GM18519 (cell line): ENCODE results near the gene GPC6.
A peak's percentile ranks its signal among the peaks of the same experiment; 100 is the strongest.
"Not testable (repeated sequence)": the region's sequence is repeated elsewhere in the genome, so short reads cannot be mapped to it uniquely, and the experiment has no call there.

Source experiments
- ATAC-seq: cut with Tn5 transposase; IDR thresholded peaks from one replicate; pipeline ENCODE4 v1.9.1; 2021; ENCODE audit warnings: mild to moderate bottlenecking, moderate library complexity; ENCODE audit not compliant: unreplicated experiment, low FRiP score

Gene GPC6

DNA sequence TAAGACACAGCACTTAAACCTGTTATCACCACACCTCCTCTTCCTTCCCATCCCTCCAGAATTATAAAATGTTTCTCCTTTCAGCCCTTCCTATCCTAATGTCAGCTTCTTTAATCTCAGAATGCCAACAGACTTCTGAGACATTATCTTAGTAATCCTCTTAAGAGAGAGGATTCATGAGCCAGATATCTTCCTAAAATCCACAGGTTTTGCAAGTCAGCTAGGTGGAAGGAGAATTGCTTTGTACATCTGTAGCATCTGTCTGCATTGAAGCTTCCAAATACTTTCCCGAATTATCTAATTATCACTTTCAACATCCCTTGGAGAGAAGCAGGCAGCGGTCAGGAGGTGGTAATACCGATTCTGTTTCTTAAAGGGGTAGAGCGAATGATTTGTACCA lies 1073.8 kb downstream of the GPC6 start:
- no peak for ATAC-seq

DNA sequence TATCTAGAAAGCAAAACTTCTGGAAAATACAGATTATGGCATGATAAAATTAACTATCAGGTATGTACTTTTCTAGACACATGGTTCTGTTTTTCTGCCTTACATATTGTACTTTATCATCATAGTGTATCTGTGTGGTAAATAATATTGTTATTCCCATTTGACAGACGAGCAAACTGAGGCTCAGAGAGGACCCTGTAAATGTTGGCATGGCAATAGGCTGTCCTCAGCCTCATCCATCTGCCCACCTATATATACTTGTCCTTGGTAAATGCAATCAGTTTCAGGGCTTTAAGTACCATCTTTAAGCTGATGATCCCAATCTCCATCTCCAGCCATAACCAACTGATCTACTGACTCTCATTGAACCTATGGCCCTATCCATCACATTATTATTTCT lies 1074.9 kb downstream of the GPC6 start:
- ATAC-seq: no peak

DNA sequence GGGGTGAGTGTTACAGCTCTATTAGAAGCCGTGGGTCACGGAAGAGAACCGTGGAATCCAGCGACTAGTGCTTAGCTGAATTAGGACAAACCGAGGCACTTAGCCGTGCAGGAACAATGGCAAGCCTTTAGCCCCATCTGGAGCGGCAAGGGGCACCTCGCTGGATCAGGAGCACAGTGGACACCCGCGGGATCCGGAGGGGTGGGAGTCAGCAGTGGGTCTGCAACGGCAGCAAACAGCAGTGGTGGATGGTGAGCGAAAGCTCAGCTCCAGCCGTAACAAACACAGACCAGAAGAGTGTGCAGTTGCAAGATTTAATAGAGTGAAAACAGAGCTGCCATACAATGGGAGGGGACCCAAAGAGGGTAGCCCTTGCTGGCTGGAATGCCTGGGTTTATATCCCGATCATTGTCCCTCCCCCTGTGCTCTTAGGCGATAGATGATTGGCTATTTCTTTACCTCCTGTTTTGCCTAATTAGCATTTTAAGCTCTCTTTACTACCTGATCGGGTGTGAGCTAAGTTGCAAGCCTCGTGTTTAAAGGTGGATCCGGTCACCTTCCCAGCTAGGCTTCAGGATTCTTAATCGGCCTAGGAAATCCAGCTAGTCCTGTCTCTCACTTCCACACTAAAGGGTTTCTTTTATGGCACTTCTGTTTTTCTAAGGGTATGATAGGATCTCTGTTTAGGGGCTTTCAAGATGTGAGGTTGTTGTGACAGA lies 1076.4 kb downstream of the GPC6 start:
- ATAC-seq: not testable (repeated sequence)

DNA sequence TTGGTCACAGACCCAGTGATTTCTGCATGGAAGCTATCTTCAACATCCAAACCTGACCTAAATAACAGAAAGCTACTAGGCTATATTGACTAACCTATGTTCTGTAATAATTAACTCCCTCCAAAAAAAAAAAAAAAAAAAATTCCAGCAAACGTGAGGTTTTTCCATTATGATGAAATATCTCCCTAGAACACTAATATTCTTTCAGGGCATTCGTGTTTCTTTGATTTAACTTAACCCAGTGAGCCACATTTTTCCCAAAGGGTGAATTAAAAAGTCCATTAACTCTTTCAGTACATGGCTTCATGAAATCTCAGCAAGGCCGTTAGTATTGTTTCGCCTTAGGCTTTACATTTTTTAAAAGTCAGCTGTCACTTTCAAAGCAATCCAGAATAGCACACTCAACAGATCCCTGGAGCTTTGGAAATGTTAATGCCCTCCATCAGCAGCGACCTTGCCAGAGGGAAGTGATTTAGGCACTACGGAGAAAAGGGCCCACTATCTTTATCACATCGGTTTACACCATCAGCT lies 1077.1 kb downstream of the GPC6 start:
- ATAC-seq: no peak

DNA sequence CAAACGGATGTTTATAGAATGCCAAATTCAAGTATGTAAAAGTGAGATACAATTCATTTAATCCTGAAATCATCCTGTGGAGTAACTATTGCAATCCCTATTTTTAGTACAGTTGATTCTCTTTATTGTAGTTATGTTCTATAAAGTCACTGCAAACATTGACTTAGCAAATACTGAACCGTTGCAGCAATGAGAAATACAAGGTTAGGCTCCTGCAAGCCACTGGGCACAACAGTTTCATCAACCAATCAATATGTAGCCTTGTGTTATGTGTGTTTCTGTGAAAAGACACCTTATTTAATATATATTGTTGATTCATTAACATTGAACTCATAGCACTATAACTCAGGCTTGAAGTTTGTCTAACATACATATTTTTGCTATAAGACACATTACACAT lies 1078.4 kb downstream of the GPC6 start:
- no peak for ATAC-seq

GRCh38 chr13:94305463-94305862 lies 1078.9 kb downstream of the GPC6 start:
- ATAC-seq: no peak

DNA sequence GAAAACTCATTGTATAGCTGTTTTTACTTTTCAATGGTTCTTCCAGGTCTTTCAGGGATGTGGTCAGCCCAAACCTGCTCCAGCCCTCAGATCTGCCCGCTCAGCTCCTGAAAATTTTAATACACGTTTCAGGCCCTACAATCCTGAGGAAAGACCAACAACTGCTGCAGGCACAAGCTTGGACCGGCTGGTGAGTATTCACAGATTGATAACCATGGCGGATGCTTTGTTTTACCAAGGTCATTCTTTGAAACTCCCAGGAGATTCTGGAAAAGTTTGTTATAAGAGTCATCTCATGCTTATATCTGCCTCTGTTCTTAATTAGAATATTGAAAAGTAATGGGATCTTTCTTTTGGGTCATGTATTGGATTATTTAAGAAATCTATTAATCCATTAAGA lies 1079.3 kb downstream of the GPC6 start:
- no peak for ATAC-seq

- ATAC-seq: no peak
Measured at GRCh38 chr13:94308832-94309231, 1082.2 kb downstream of the GPC6 start.

DNA sequence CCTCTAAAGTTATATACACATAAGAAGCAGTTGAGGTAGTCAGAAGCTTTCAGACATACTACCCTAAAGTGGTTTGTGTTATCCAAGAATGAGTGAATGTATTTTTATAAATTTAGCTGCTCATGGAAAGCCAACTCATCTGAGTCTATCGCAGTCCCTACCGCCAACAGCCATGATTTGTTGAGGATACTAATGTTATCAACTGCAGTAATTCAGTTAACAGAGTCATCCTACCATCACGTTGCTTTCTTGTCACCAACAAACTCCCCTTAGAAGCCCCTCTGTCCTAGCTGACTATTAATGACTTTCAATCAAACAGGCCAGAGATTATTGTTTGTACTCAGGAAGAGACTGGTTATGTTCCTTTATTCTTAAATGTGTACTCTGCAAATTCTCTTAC lies 1083.0 kb downstream of the GPC6 start:
- ATAC-seq: no peak

GRCh38 chr13:94309997-94310855 lies 1083.6 kb downstream of the GPC6 start:
- ATAC-seq: no peak

DNA sequence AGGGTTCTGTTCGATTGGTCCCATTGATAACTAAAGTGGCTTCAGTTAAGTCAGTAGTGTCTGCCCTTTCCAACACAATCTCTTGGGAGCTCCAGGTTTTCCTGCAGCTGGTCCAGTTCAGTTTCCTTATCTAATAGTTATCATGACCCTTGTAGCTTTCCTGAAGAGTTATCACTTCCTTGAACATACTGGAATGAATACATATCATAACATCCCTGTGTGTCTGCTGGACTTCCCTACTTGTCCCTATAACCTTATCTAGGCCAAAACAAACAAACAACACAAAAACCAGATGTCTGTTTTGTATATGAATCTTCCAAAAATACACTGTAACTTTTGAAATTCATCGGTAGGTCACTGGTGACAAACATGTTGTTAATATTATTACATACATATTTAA lies 1085.3 kb downstream of the GPC6 start:
- ATAC-seq: no peak

- peak; percentile 52 for ATAC-seq
Measured at GRCh38 chr13:94312511-94313216, 1086.1 kb downstream of the GPC6 start.

GRCh38 chr13:94313321-94313910 lies 1086.8 kb downstream of the GPC6 start:
- ATAC-seq: no peak

- ATAC-seq: no peak
Measured at GRCh38 chr13:94313926-94314325, 1087.3 kb downstream of the GPC6 start.

- ATAC-seq: no peak
Measured at GRCh38 chr13:94315188-94315587, 1088.6 kb downstream of the GPC6 start.

DNA sequence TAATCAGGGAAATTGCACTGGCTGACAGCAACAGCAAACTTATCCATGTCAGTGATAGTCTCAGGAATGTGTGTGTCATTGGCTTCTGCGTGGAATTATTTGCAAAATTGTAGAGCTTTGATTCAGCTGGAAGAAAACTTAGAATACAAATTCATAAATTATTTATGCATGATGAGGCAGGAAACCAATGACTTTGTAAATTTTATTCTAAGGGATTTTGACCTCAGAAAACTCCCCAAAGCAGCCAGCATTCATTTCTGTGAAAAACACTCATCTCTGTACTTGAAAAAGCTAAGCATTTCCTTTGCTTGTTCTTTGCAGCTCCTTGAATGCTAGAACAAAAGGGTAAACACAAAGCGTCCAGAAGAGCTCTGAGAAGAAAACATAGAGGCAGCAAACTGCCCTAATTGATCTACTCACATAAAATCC lies 1090.5 kb downstream of the GPC6 start:
- ATAC-seq: peak; percentile 67

DNA sequence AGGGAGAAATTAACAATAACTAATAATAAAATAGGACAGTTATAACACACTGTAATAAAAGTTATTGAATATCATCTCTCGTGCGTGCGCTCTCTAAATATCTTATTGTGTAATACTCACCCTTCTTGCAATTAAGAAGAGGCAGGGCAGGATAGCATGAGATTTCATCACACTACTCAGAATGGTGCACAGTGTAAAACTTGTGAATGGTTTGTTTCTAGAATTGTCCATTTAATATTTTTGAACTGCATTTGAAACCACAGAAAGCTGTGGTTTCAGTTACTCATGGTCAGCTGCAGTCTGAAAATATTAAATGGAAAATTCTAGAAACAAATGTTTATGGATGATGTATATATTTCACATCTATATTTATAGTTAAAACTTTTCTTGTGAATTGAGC lies 1091.8 kb downstream of the GPC6 start:
- ATAC-seq: peak; percentile 41

GRCh38 chr13:94319501-94319900 lies 1092.9 kb downstream of the GPC6 start:
- no peak for ATAC-seq

- ATAC-seq: no peak
Measured at GRCh38 chr13:94322925-94323763, 1096.5 kb downstream of the GPC6 start.
